Measurements from ENCODE around the gene NARS2. TPM values are rescaled to one million over a fixed set of nuclear protein-coding genes. Genes with fewer than 3 reads are reported as not detected.
"Not testable (repeated sequence)": the region's sequence is repeated elsewhere in the genome, so short reads cannot be mapped to it uniquely, and the experiment has no call there.

The NARS2 gene
- total RNA-seq, 1 experiment from 2014 or later, result 26.9 TPM

DNA sequence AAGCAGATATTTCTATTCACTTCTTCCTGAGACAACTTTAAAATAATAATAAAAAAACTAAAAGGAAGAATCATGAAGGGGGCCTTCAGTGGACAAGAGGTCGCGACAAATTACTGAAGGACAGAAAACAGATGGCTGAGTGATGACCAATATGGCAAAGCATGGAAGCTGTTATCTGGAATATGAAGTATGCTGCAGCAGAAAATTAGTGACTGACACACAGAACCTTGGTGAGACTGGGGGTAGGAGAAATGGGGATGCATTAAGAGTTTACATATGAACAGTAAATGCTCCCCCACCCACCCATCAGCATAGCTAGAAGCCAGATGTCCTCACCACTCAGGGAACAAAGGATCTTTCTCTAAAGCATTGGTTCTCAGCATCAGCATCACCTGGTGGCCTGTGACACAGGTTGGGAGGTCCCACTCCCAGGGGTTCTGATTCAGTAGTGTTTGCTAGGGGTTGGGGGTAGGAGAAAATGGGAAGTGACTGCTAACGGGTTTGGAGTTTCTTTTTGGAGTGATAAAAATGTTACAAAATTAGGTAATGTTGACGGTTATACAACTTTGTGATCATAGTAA is 59.7 kb downstream of the NARS2 start:
- in situ Hi-C loops (cut with HindIII; ENCODE audit: low pct_unique_long_range_greater_than_20kb, low sequenced_read_pairs), result no loop called here
- no peak for DNase-seq (ENCODE audit: low read depth)

DNA sequence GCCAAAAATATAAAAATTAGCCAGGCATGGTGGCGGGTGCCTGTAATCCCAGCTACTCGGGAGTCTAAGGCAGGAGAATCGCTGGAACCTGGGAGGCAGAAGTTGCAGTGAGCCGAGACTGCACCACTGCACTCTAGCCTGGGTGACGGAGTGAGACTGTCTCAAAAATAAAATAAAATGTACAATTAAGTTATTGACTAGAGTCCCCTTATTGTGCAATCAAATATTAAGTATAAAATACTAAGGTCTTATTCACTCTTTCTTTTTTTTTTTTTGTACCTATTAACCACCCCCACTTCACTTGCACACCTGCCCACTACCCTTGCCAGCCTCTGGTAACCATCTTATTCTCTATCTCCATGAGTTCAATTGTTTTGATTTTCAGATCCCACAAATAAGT is 61.6 kb downstream of the NARS2 start:
- in situ Hi-C loops (cut with HindIII; ENCODE audit: low pct_unique_long_range_greater_than_20kb, low sequenced_read_pairs); DNase-seq (ENCODE audit: low read depth): not testable (repeated sequence)

DNA sequence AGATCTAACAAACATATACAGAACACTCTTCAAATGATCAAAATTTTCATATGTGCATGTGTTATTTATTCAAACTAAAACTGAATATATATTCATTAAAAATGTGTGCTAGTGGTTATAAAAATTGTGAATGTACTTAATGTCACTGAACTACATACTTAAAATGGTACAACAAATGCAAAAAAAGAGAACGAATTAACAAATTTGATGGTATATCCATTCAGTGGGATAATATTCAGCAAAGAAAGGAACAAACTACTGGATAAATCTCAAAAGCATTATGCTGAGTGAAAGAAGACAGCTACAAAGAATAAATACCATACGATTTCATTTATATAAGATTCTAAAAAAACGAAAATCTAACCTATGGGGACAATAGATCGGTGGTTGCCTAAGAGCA is 64.1 kb downstream of the NARS2 start:
- in situ Hi-C loops (cut with HindIII; ENCODE audit: low pct_unique_long_range_greater_than_20kb, low sequenced_read_pairs), result no loop called here
- no peak for DNase-seq (ENCODE audit: low read depth)

- DNase-seq (ENCODE audit: low read depth), result no peak
- in situ Hi-C loops (cut with HindIII; ENCODE audit: low pct_unique_long_range_greater_than_20kb, low sequenced_read_pairs), result no loop called here
Measured at GRCh38 chr11:78510025-78510596, 64.6 kb downstream of the NARS2 start.

DNA sequence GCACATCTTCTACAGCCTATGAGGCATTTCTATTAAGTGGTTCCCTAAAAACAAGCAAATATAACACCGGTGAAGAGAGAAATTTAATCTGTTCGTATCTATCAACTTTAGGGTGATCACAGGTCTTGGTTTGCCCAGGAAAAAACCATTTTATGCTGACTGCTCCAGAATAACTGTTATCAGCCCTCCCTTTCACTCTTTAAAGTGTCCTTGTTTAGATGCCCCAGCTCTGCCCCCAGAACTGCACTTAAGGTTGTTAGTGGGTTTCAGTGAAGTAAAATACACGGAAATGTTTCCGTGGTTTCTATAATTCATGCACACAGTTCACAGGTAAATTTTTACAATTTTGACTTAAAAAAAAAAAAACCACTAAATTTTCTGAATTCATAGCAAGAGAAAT is 70.0 kb downstream of the NARS2 start:
- in situ Hi-C loops (cut with HindIII; ENCODE audit: low pct_unique_long_range_greater_than_20kb, low sequenced_read_pairs), result no loop called here
- DNase-seq (ENCODE audit: low read depth), result no peak

DNA sequence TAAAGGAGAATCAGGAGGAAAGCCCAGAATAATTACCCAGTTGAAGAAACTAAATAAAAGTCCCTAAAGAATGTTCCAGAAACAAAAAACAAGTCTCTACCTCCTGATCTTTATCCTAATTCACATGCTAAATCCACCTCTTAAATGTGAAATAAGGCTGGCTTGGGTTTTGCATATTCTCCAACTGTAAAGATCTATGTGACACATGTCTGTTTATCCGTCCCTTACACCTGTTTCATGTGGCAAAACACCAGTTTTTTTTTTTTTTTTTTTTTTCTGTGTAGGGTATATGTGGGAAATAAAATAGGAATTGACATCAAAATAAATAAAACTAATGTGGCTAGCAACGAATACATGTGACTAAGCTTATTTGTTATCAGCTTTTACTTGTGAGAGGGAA is 70.5 kb downstream of the NARS2 start:
- in situ Hi-C loops (cut with HindIII; ENCODE audit: low pct_unique_long_range_greater_than_20kb, low sequenced_read_pairs), result no loop called here
- no peak for DNase-seq (ENCODE audit: low read depth)

- DNase-seq (ENCODE audit: low read depth), result no peak
- in situ Hi-C loops (cut with HindIII; ENCODE audit: low pct_unique_long_range_greater_than_20kb, low sequenced_read_pairs), result no loop called here
Measured at GRCh38 chr11:78499971-78500370, 74.7 kb downstream of the NARS2 start.

DNA sequence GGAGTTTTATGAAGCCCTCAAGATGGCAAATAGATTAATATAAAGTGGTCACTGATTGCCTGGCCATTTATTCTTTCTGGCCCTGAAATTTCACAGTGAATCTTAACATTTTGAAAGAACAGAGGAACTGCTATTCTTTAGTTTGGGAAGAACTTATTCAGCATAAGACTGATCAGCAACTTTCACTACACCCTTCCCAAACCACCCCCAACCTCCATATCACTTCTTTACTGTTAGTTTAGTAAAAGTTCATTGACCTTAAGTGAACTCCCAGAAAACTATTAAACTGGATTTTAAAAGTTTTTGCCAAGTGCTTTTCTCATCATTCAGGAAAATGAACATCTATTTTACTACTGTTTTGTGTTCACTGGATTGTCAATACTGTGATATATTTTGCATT is 77.4 kb downstream of the NARS2 start:
- in situ Hi-C loops (cut with HindIII; ENCODE audit: low pct_unique_long_range_greater_than_20kb, low sequenced_read_pairs), result no loop called here
- no peak for DNase-seq (ENCODE audit: low read depth)

GRCh38 chr11:78493413-78493975 is 81.2 kb downstream of the NARS2 start:
- in situ Hi-C loops (cut with HindIII; ENCODE audit: low pct_unique_long_range_greater_than_20kb, low sequenced_read_pairs), result no loop called here
- no peak for DNase-seq (ENCODE audit: low read depth)

- DNase-seq (ENCODE audit: low read depth), result no peak
- in situ Hi-C loops (cut with HindIII; ENCODE audit: low pct_unique_long_range_greater_than_20kb, low sequenced_read_pairs), result no loop called here
Measured at GRCh38 chr11:78492973-78493372, 81.7 kb downstream of the NARS2 start.

GRCh38 chr11:78489184-78489583 is 85.5 kb downstream of the NARS2 start:
- in situ Hi-C loops (cut with HindIII; ENCODE audit: low pct_unique_long_range_greater_than_20kb, low sequenced_read_pairs), result no loop called here
- DNase-seq (ENCODE audit: low read depth), result no peak

DNA sequence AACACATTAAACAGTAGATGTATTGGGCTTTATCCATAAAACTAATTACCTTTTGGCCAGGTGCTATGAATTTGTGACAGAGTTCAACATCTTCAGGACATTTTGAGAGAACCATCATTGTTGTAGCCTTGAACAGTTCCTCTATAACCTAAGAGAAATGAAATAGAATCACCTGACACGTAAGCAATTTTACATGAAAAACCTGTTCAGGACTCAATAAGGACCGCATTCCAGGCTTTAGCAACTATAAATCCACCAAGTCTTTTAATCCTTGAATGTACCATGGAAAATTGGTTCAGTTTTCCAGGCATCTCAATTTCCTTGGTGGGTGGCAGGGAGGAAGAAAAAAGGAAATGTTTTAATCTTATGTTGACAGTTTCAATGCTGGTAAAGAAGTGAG is 96.1 kb downstream of the NARS2 start:
- no peak for DNase-seq (ENCODE audit: low read depth)
- in situ Hi-C loops (cut with HindIII; ENCODE audit: low pct_unique_long_range_greater_than_20kb, low sequenced_read_pairs), result no loop called here

- no peak for DNase-seq (ENCODE audit: low read depth)
- in situ Hi-C loops (cut with HindIII; ENCODE audit: low pct_unique_long_range_greater_than_20kb, low sequenced_read_pairs), result no loop called here
Measured at GRCh38 chr11:78476066-78476465, 98.6 kb downstream of the NARS2 start.

DNA sequence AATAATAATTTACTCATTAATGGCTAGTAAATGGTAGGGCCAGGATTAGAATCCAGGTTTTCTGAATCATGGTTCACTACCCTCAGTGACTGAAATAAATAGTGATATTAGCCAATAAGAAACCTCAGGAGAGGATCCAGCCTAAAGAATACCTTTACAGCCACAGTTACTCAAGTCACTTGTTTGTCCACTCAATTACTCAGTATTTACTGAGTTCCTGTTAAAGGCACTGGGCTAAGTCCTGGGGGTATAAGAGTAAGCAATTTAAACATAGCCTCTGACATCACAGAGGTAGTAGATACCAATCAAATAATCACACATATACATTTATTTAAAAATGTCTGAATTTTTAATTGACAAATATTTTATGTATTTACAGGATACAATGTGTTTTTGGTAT is 100.2 kb downstream of the NARS2 start:
- in situ Hi-C loops (cut with HindIII; ENCODE audit: low pct_unique_long_range_greater_than_20kb, low sequenced_read_pairs), result no loop called here
- no peak for DNase-seq (ENCODE audit: low read depth)

- in situ Hi-C loops (cut with HindIII; ENCODE audit: low pct_unique_long_range_greater_than_20kb, low sequenced_read_pairs), result no loop called here
- DNase-seq (ENCODE audit: low read depth), result no peak
Measured at GRCh38 chr11:78472905-78473304, 101.8 kb downstream of the NARS2 start.

GRCh38 chr11:78472382-78472781 is 102.3 kb downstream of the NARS2 start:
- in situ Hi-C loops (cut with HindIII; ENCODE audit: low pct_unique_long_range_greater_than_20kb, low sequenced_read_pairs), result no loop called here
- no peak for DNase-seq (ENCODE audit: low read depth)

GRCh38 chr11:78470861-78471442 is 103.7 kb downstream of the NARS2 start:
- DNase-seq (ENCODE audit: low read depth), result no peak
- in situ Hi-C loops (cut with HindIII; ENCODE audit: low pct_unique_long_range_greater_than_20kb, low sequenced_read_pairs), result no loop called here

DNA sequence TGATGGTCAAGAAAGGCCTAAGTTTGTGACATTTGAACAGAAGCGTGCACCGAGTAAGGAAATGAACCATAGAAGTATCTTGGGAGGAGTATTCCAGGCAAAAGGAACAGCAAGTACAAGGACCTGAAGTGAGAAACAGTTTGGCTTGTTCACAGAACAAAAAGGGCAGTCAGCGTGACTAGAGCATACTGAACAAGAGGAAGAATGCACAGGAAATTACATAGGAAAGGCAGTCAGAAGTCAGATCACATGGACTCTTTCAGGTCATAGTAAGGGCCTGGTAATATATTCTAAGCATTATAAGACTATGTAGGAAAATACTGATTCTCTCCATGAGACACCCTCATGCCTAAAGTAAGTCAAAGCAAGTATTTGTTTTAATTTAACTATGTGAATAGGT is 104.8 kb downstream of the NARS2 start:
- in situ Hi-C loops (cut with HindIII; ENCODE audit: low pct_unique_long_range_greater_than_20kb, low sequenced_read_pairs), result no loop called here
- DNase-seq (ENCODE audit: low read depth), result no peak

DNA sequence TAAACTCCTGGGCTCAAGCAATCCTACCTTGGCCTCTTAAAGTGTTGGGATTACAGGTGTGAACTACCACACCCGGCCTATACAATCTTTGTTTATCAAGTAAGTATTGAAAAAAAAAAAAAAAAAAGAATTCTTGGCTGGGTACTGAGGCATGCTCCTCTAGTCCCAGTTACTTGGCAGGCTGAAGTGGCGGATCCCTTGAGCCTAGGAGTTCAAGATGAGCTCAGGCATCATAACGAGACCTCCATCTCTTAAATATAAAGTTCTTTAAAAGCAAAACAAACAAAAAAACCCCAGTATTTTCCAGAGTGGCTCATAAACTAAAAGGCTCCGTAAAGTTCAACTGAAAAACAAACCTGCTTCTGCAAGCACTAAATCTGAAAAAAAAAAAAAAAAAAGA is 106.7 kb downstream of the NARS2 start:
- DNase-seq (ENCODE audit: low read depth), result no peak
- in situ Hi-C loops (cut with HindIII; ENCODE audit: low pct_unique_long_range_greater_than_20kb, low sequenced_read_pairs), result no loop called here

DNA sequence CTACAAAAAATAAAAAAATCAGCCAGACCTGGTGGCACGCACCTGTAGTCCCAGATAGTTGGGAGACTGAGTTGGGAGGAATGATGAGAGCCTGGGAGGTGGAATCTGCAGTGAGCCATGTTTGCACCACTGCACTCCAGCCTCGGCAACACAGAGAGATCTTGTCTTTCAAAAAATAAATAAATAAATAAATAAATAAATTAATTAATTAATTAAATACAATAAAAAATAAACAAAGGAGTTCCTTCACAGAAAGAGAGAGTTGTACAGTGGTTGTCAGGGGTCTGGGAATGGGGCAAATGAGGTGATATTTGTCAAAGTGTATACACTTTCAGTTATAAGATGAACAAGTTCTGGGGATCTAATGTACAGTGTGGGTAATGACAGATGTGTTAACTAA is 107.3 kb downstream of the NARS2 start:
- in situ Hi-C loops (cut with HindIII; ENCODE audit: low pct_unique_long_range_greater_than_20kb, low sequenced_read_pairs), result no loop called here
- no peak for DNase-seq (ENCODE audit: low read depth)
